ENCODE measurements around the gene CAMSAP3.

DNA sequence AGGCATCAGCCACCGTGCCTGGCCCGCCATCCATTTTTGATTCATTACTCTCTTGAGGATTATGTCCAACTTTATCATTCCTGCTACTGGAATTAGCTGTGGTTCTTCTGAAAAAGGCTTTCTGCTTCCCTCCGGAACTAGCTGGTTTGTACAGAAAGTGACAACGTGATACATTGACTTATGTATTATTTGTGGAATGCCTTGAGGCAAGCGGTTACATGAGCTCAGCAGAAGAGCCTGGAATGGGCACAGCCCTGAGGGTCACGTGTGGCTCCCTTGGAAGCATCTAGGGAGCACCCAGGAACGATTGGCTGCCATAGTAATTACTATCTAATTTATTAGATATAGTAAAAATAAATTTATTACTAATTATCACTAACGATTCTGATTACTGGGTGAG, 58.7 kb downstream of the CAMSAP3 start:
- TF ChIP-seq, protein P1, sequence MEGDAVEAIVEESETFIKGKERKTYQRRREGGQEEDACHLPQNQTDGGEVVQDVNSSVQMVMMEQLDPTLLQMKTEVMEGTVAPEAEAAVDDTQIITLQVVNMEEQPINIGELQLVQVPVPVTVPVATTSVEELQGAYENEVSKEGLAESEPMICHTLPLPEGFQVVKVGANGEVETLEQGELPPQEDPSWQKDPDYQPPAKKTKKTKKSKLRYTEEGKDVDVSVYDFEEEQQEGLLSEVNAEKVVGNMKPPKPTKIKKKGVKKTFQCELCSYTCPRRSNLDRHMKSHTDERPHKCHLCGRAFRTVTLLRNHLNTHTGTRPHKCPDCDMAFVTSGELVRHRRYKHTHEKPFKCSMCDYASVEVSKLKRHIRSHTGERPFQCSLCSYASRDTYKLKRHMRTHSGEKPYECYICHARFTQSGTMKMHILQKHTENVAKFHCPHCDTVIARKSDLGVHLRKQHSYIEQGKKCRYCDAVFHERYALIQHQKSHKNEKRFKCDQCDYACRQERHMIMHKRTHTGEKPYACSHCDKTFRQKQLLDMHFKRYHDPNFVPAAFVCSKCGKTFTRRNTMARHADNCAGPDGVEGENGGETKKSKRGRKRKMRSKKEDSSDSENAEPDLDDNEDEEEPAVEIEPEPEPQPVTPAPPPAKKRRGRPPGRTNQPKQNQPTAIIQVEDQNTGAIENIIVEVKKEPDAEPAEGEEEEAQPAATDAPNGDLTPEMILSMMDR (conservative IDR thresholded peaks at IDR 0.05): no peak
- no peak for TF ChIP-seq ZFX (IDR thresholded peaks at IDR 0.05)

Data from C4-2B (cell line).